ENCODE data around the gene GALNT9. TPM values are rescaled to one million over a fixed set of nuclear protein-coding genes. Genes with fewer than 3 reads are reported as not detected.

The GALNT9 gene
- polyA plus RNA-seq, 2 of the 4 experiments (the other 2 are of a cell fraction): 0.66 to 2.8 TPM

GRCh38 chr12:132238884-132239283, 90.5 kb downstream of the GALNT9 start:
- no peak for DNase-seq (ENCODE audit: low read depth in 1 of 2, low spot score in 1 of 2)
- TF ChIP-seq REST (IDR thresholded peaks at IDR 0.05): no peak
- no peak for TF ChIP-seq CBX2 (IDR thresholded peaks at IDR 0.05; ENCODE audit: borderline replicate concordance, low read depth)
- no peak for TF ChIP-seq KDM5A (IDR thresholded peaks at IDR 0.05)
- TF ChIP-seq JUN (IDR thresholded peaks at IDR 0.05): no peak
- TF ChIP-seq ELK1 (IDR thresholded peaks at IDR 0.05; ENCODE audit: low read depth, low read length): no peak
- TF ChIP-seq TP53 (CRISPR knock-in tag; IDR thresholded peaks at IDR 0.05): no peak
- no peak for TF ChIP-seq CEBPB (IDR thresholded peaks at IDR 0.05)
- TF ChIP-seq E2F6 (IDR thresholded peaks at IDR 0.05; ENCODE audit: borderline replicate concordance, low read depth): no peak
- TF ChIP-seq BCL3 (IDR thresholded peaks at IDR 0.05): no peak
- TF ChIP-seq ZNF302 (CRISPR knock-in tag; IDR thresholded peaks at IDR 0.05): no peak
- TF ChIP-seq FOSL2 (IDR thresholded peaks at IDR 0.05): no peak
- TF ChIP-seq FOSL2 (CRISPR knock-in tag; IDR thresholded peaks at IDR 0.05): no peak
- TF ChIP-seq MYC (IDR thresholded peaks at IDR 0.05; ENCODE audit: borderline replicate concordance, low read length): no peak
- TF ChIP-seq RCOR1 (IDR thresholded peaks at IDR 0.05; ENCODE audit: low read depth, low read length): no peak
- TF ChIP-seq RFX5 (IDR thresholded peaks at IDR 0.05): no peak
- no peak for TF ChIP-seq ATOH8 (CRISPR knock-in tag; IDR thresholded peaks at IDR 0.05; ENCODE audit: low read depth)
- no peak for TF ChIP-seq POLR2AphosphoS2 (conservative IDR thresholded peaks at IDR 0.05; ENCODE audit: low read length)
- TF ChIP-seq EP300 (IDR thresholded peaks at IDR 0.05): no peak
- TF ChIP-seq MAFK (IDR thresholded peaks at IDR 0.05; ENCODE audit: partially characterized antibody): no peak
- peak; percentile 17 to 42 for ATAC-seq
- POLR2A ChIA-PET: no interaction called here
- no peak overlapping the region for H3K4me2 ChIP-seq
- no peak overlapping the region for H3K4me3 ChIP-seq
- CTCF ChIA-PET: no interaction called here
- FAIRE-seq: no peak
- no peak overlapping the region for H3K27ac ChIP-seq
- H3K4me1 ChIP-seq: no peaks in the 10 kb centered on the region
- WGBS (ENCODE audit: missing lambda C conversion rate): 61% methylated on average over 5 of the region's 5 CpGs
- H3K9me3 ChIP-seq: no peaks in the 10 kb centered on the region

GRCh38 chr12:132238488-132238854, 90.9 kb downstream of the GALNT9 start:
- no peak overlapping the region for H3K27ac ChIP-seq
- ChIA-PET POLR2A (no interaction called here), CTCF (no interaction called here)
- no peak overlapping the region for H3K4me2 ChIP-seq
- 45% methylated on average over 9 of the region's 9 CpGs for WGBS (ENCODE audit: missing lambda C conversion rate)
- ATAC-seq (peak; percentile 68 to 89), FAIRE-seq (no peak), DNase-seq (ENCODE audit: low read depth in 1 of 2, low spot score in 1 of 2) (peak in 1 of 2 experiments; percentile 47)
- H3K9me3 ChIP-seq: no peaks in the 10 kb centered on the region
- H3K4me3 ChIP-seq: no peak overlapping the region
- no peak for TF ChIP-seq CHD2 (IDR thresholded peaks at IDR 0.05; ENCODE audit: low read length, partially characterized antibody)
- TF ChIP-seq ZFP36 (IDR thresholded peaks at IDR 0.05; ENCODE audit: borderline replicate concordance, partially characterized antibody): peak; percentile 83
- no peaks in the 10 kb centered on the region for H3K4me1 ChIP-seq

Measured in A549 (cell line).